ENCODE measurements around the gene GPR176.

The GPR176 gene

GRCh38 chr15:39881790-39882189 is 38.3 kb downstream of the GPR176 start:
- Histone ChIP-seq H3K4me3 (replicated peaks; ENCODE audit: insufficient read depth, low read length) (no peak overlapping the region), H3K27ac (replicated peaks) (no peak overlapping the region), H3K27me3 (ENCODE audit: insufficient read depth, poor library complexity, severe bottlenecking) (no peaks in the 10 kb centered on the region)
- TF ChIP-seq GABPA (IDR thresholded peaks at IDR 0.05; ENCODE audit: low read depth), result no peak
- TF ChIP-seq POLR2AphosphoS5 (IDR thresholded peaks at IDR 0.05; ENCODE audit: low read depth), result no peak
- TF ChIP-seq, protein P1, sequence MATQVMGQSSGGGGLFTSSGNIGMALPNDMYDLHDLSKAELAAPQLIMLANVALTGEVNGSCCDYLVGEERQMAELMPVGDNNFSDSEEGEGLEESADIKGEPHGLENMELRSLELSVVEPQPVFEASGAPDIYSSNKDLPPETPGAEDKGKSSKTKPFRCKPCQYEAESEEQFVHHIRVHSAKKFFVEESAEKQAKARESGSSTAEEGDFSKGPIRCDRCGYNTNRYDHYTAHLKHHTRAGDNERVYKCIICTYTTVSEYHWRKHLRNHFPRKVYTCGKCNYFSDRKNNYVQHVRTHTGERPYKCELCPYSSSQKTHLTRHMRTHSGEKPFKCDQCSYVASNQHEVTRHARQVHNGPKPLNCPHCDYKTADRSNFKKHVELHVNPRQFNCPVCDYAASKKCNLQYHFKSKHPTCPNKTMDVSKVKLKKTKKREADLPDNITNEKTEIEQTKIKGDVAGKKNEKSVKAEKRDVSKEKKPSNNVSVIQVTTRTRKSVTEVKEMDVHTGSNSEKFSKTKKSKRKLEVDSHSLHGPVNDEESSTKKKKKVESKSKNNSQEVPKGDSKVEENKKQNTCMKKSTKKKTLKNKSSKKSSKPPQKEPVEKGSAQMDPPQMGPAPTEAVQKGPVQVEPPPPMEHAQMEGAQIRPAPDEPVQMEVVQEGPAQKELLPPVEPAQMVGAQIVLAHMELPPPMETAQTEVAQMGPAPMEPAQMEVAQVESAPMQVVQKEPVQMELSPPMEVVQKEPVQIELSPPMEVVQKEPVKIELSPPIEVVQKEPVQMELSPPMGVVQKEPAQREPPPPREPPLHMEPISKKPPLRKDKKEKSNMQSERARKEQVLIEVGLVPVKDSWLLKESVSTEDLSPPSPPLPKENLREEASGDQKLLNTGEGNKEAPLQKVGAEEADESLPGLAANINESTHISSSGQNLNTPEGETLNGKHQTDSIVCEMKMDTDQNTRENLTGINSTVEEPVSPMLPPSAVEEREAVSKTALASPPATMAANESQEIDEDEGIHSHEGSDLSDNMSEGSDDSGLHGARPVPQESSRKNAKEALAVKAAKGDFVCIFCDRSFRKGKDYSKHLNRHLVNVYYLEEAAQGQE (IDR thresholded peaks at IDR 0.05; ENCODE audit: insufficient replicate concordance, low read depth), result no peak
- no peak for TF ChIP-seq SPI1 (IDR thresholded peaks at IDR 0.05; ENCODE audit: borderline replicate concordance, low read depth)
- TF ChIP-seq CTCF (IDR thresholded peaks at IDR 0.05; ENCODE audit: insufficient read depth, low read length), result no peak
- DNase-seq (ENCODE audit: low read depth in 1 of 2, low spot score in 1 of 2), result no peak

DNA sequence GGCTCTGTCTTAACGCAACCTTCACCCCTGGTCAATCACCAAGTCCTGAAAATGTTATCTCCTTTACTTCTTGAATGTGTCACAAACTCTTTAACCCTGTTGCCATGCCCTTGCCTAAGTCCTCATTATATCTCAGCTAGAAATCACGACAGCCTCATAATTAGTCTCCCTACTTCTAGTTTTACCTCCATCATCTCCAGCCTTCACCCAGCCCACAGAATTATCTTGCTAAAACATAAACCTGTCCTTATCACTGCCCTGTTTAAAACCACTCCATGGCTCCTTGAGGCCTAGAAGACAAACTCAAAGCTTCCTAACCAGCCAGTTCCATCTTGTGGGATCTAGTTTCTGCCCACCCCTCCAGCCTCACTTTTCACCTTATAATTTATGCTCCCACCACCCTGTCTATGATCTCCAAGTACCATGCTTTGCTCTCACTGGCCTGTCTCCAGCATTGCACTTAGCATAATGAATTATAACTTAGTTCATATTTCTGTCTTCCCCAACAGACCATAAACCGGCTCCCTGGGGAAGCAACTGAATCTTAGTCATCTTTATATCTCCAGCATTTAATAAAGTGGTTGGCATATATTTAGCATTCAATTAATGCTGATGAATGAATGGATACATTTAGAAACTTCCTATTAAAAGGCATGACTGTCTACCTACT is 39.2 kb downstream of the GPR176 start:
- Histone ChIP-seq H3K27me3 (ENCODE audit: insufficient read depth, poor library complexity, severe bottlenecking) (no peaks in the 10 kb centered on the region), H3K27ac (replicated peaks) (no peak overlapping the region), H3K4me3 (replicated peaks; ENCODE audit: insufficient read depth, low read length) (no peak overlapping the region)
- TF ChIP-seq GABPA (IDR thresholded peaks at IDR 0.05; ENCODE audit: low read depth), result no peak
- no peak for TF ChIP-seq CTCF (IDR thresholded peaks at IDR 0.05; ENCODE audit: insufficient read depth, low read length)
- TF ChIP-seq, protein P1 (IDR thresholded peaks at IDR 0.05; ENCODE audit: insufficient replicate concordance, low read depth), result no peak
- no peak for TF ChIP-seq POLR2AphosphoS5 (IDR thresholded peaks at IDR 0.05; ENCODE audit: low read depth)
- no peak for TF ChIP-seq SPI1 (IDR thresholded peaks at IDR 0.05; ENCODE audit: borderline replicate concordance, low read depth)
- DNase-seq (ENCODE audit: low read depth in 1 of 2, low spot score in 1 of 2), result no peak

GRCh38 chr15:39878406-39878785 is 41.7 kb downstream of the GPR176 start:
- Histone ChIP-seq H3K27me3 (ENCODE audit: insufficient read depth, poor library complexity, severe bottlenecking) (no peaks in the 10 kb centered on the region), H3K4me3 (replicated peaks; ENCODE audit: insufficient read depth, low read length) (no peak overlapping the region), H3K27ac (replicated peaks) (no peak overlapping the region)
- TF ChIP-seq GABPA (IDR thresholded peaks at IDR 0.05; ENCODE audit: low read depth) (no peak), SPI1 (IDR thresholded peaks at IDR 0.05; ENCODE audit: borderline replicate concordance, low read depth) (no peak), POLR2AphosphoS5 (IDR thresholded peaks at IDR 0.05; ENCODE audit: low read depth) (no peak), CTCF (IDR thresholded peaks at IDR 0.05; ENCODE audit: insufficient read depth, low read length) (no peak)
- TF ChIP-seq, protein P1 (IDR thresholded peaks at IDR 0.05; ENCODE audit: insufficient replicate concordance, low read depth), result no peak
- no peak for DNase-seq (ENCODE audit: low read depth in 1 of 2, low spot score in 1 of 2)
